K562 (cell line): ENCODE data around the gene NDST1. TPM values are rescaled to one million over a fixed set of nuclear protein-coding genes. Genes with fewer than 3 reads are reported as not detected.

Experiments
- ATAC-seq: fragments of 200-7000 bp; cut with Tn5 transposase; 3 replicates; pipeline ENCODE4 v1.9.1; 2020; ENCODE audit warnings: moderate library complexity
- BruUV-seq: library from RNA; stranded (reverse); fragments of 400-500 nt; replicated peaks from 2 replicates; lab custom pipeline; 2021; lab: Mats Ljungman, UMichigan
- CTCF ChIA-PET: fragments of 300-600 bp; formaldehyde crosslinking; extraction: SDS; loops from one replicate; lab custom pipeline; 2021; ENCODE audit warnings: low intra/inter-chr PET ratio; lab: Yijun Ruan, JAX
- POLR2A ChIA-PET: fragments of 300-600, 350-650 bp; sonication (Branson Sonifier 250); formaldehyde crosslinking; extraction: SDS; loops from one replicate; lab custom pipeline; 2021; ENCODE audit warnings: antibody characterized with exemption, inconsistent platforms; lab: Yijun Ruan, JAX
- DNase-seq, 4 experiments: peaks; one replicate each; pipeline versions ENCODE4 v3.0.0 to v3.0.0-alpha.2; 2011 to 2018; ENCODE audit warnings: low spot score in 3 of 4, mixed read lengths in 3 of 4; ENCODE audit errors: extremely low read depth in 1 of 4
- FAIRE-seq: peaks from 2 replicates; lab custom pipeline; 2011; peaks lifted over from hg19 to GRCh38; lab: Jason Lieb, UNC
- H2AFZ ChIP-seq: 2 replicates; pipeline ENCODE4 v1.6.0; 2011; ENCODE audit warnings: low read depth, low read length, control low read depth, inconsistent platforms
- H3K27ac ChIP-seq: fragments of 200-600 bp; 3 replicates; pipeline ENCODE4 v1.8.0; 2011; ENCODE audit warnings: low read depth, mild to moderate bottlenecking, control low read depth, inconsistent platforms, low read length, moderate library complexity, mixed read lengths; ENCODE audit errors: extremely low read depth
- H3K27me3 ChIP-seq, 2 experiments: fragments of 300-600 bp in 1 of 2; 2 replicates in 1 of 2; 3 replicates in 1 of 2; pipeline versions ENCODE4 v1.6.0 to v1.8.0; 2011; ENCODE audit warnings: inconsistent platforms in 2 of 2, low read length in 2 of 2, mild to moderate bottlenecking in 1 of 2, mixed read lengths in 1 of 2, moderate library complexity in 1 of 2; ENCODE audit not compliant: control insufficient read depth in 2 of 2, insufficient read depth in 2 of 2
- H3K36me3 ChIP-seq: fragments of 300-600 bp; 3 replicates; pipeline ENCODE4 v1.8.0; 2011; ENCODE audit warnings: mild to moderate bottlenecking, low read length, inconsistent platforms; ENCODE audit not compliant: control insufficient read depth, insufficient read depth
- H3K4me1 ChIP-seq, 2 experiments: fragments of 200-600 bp in 1 of 2; replicated peaks in 1 of 2; 2 replicates in 1 of 2; 3 replicates in 1 of 2; pipeline versions ENCODE4 v1.5.1 to v1.8.0; 2011; ENCODE audit warnings: inconsistent platforms in 2 of 2, low read length in 2 of 2, mild to moderate bottlenecking in 1 of 2, mixed read lengths in 1 of 2, moderate library complexity in 1 of 2; ENCODE audit not compliant: control insufficient read depth in 2 of 2, insufficient read depth in 2 of 2
- H3K4me2 ChIP-seq: 2 replicates; pipeline ENCODE4 v1.6.1; 2011; ENCODE audit warnings: low read length, control low read depth, inconsistent platforms, mixed read lengths; ENCODE audit not compliant: insufficient read depth
- H3K4me3 ChIP-seq: fragments of 200-600 bp; sonication (generic), shearing (Covaris generic); 2 replicates; pipeline ENCODE4 v1.5.1; 2016; ENCODE audit warnings: control low read depth, inconsistent platforms
- H3K79me2 ChIP-seq: fragments of 200-600 bp; 3 replicates; pipeline ENCODE4 v1.8.0; 2011; ENCODE audit warnings: low read length, inconsistent platforms; ENCODE audit not compliant: control insufficient read depth, insufficient read depth
- H3K9ac ChIP-seq, 2 experiments: 2 replicates each; pipeline versions ENCODE4 v1.6.0 to v1.6.1; 2011; ENCODE audit warnings: low read depth in 2 of 2, low read length in 2 of 2, control low read depth in 1 of 2, inconsistent platforms in 1 of 2, mild to moderate bottlenecking in 1 of 2, mixed read lengths in 1 of 2; ENCODE audit not compliant: insufficient read depth in 1 of 2
- H3K9me1 ChIP-seq: one replicate; pipeline ENCODE4 v1.6.0; 2011; ENCODE audit warnings: inconsistent platforms, mild to moderate bottlenecking, low read length, moderate library complexity; ENCODE audit not compliant: control insufficient read depth, insufficient read depth
- H3K9me3 ChIP-seq: replicated peaks from 2 replicates; pipeline ENCODE4 v1.5.1; 2011; ENCODE audit warnings: low read depth, low read length, inconsistent platforms; ENCODE audit not compliant: control insufficient read depth, insufficient read depth
- H4K20me1 ChIP-seq: replicated peaks from 2 replicates; pipeline ENCODE4 v1.6.1; 2011; ENCODE audit warnings: low read length, inconsistent platforms, mixed read lengths; ENCODE audit not compliant: control insufficient read depth, insufficient read depth
- CEBPG ChIP-seq, 3 experiments: fragments of 200-800 bp in 1 of 3; sonication (Bioruptor generic) in 1 of 3; sonication (generic) in 1 of 3; formaldehyde crosslinking in 1 of 3; IDR thresholded peaks in 2 of 3; conservative IDR thresholded peaks in 1 of 3; 2 replicates each; pipeline versions ENCODE4 v1.6.1 to v1.8.0; 2016 to 2022; ENCODE audit warnings: missing compliant biosample characterization in 2 of 3, missing genetic modification characterization in 2 of 3, mild to moderate bottlenecking in 1 of 3, missing genetic modification reagents in 1 of 3
- ELF4 ChIP-seq: fragments of 450-650 bp; formaldehyde crosslinking; IDR thresholded peaks from 2 replicates; pipeline ENCODE4 v1.4.0; 2022; ENCODE audit warnings: missing genetic modification characterization
- FOXA1 ChIP-seq: fragments of 450-650 bp; IDR thresholded peaks from 2 replicates; pipeline ENCODE4 v1.6.1; 2016; ENCODE audit warnings: mild to moderate bottlenecking, borderline replicate concordance
- IFI16 ChIP-seq: fragments of 250-450 bp; sonication (Bioruptor Pico); IDR thresholded peaks from 2 replicates; pipeline ENCODE4 v2.1.2; 2022; ENCODE audit warnings: mild to moderate bottlenecking, inconsistent platforms
- MBD2 ChIP-seq: sonication (generic); IDR thresholded peaks from 2 replicates; pipeline ENCODE4 v1.6.1; 2016; ENCODE audit warnings: low read depth, borderline replicate concordance
- RAD21 ChIP-seq, 2 experiments: fragments of 250-450 bp in 1 of 2; fragments of 450-650 bp in 1 of 2; sonication (Bioruptor Pico) in 1 of 2; formaldehyde crosslinking in 1 of 2; IDR thresholded peaks in 1 of 2; conservative IDR thresholded peaks in 1 of 2; 2 replicates each; pipeline versions ENCODE4 v1.4.0 to v1.8.0; 2020 to 2022; ENCODE audit warnings: mild to moderate bottlenecking in 2 of 2, moderate library complexity in 1 of 2
- SFPQ ChIP-seq: fragments of 200-400 bp; formaldehyde crosslinking; IDR thresholded peaks from 2 replicates; pipeline ENCODE4 v1.6.1; 2017; ENCODE audit warnings: mild to moderate bottlenecking, low read depth, low read length, moderate library complexity
- STAT5A ChIP-seq: IDR thresholded peaks from 2 replicates; pipeline ENCODE4 v1.6.1; 2012; ENCODE audit warnings: low read length, inconsistent platforms, borderline replicate concordance
- TCF3 ChIP-seq: sonication (generic); formaldehyde crosslinking; IDR thresholded peaks from 2 replicates; pipeline ENCODE4 v1.4.0; 2020; ENCODE audit warnings: mild to moderate bottlenecking, missing genetic modification reagents
- WGBS: fragments of 100-300 bp; shearing (Covaris generic); methylation state at CpG from one replicate; pipeline ENCODE4 v1.1.6; 2016; ENCODE audit warnings: low coverage, mixed read lengths; ENCODE audit not compliant: insufficient coverage; ENCODE audit errors: missing lambda C conversion rate; 5-methylcytosine and 5-hydroxymethylcytosine counted together
- in situ Hi-C: fragments of 300-500 bp; cut with MboI; formaldehyde crosslinking; loops from 4 replicates; pipeline ENCODE4 v1.15.0; 2018; ENCODE audit warnings: inconsistent platforms, mixed read lengths
- intact Hi-C: fragments of 100-400 bp; cut with micrococcal nuclease; formaldehyde crosslinking; loops from 2 replicates; pipeline ENCODE4 v1.14.2; 2022
- polyA plus RNA-seq, 8 experiments: library from polyadenylated mRNA; depleted of rRNA in 4 of 8; stranded (reverse) in 5 of 8; unstranded in 3 of 8; fragments of >200 nt; fragmentation: Nextera tagmentation in 2 of 8; fragmentation: Illumina TruSeq in 1 of 8; extraction: Ambion mirVana in 2 of 8; extraction: Trizol in 1 of 8; gene quantifications; 2 replicates each; pipeline versions ENCODE4 v1.2.1 to v1.2.3, GENCODE V29; 2011 to 2014; ENCODE audit warnings: inconsistent platforms in 1 of 8, missing spikeins in 1 of 8
- total RNA-seq, 7 experiments: library from RNA; depleted of rRNA in 6 of 7; stranded (reverse); fragments of >200 nt in 6 of 7; fragmentation: Illumina TruSeq in 2 of 7; extraction: Trizol in 2 of 7; gene quantifications; 2 replicates each; pipeline versions ENCODE4 v1.2.1 to v1.2.3, GENCODE V29; 2011 to 2021; ENCODE audit warnings: low replicate concordance in 1 of 7
- TF ChIP-seq, protein P1 (sequence below), 2 experiments: IDR thresholded peaks; 2 replicates each; pipeline ENCODE4 v1.6.1; 2012; ENCODE audit warnings: improper control_type of control experiment in 2 of 2, low read depth in 2 of 2, low read length in 2 of 2, borderline replicate concordance in 1 of 2

Gene NDST1
- total and polyA plus RNA-seq, 9 of the 15 experiments (the other 6 are each of a cell fraction or from before 2014, with no cell fraction given) = 0.38 to 47.9 (median 9.9) TPM

DNA sequence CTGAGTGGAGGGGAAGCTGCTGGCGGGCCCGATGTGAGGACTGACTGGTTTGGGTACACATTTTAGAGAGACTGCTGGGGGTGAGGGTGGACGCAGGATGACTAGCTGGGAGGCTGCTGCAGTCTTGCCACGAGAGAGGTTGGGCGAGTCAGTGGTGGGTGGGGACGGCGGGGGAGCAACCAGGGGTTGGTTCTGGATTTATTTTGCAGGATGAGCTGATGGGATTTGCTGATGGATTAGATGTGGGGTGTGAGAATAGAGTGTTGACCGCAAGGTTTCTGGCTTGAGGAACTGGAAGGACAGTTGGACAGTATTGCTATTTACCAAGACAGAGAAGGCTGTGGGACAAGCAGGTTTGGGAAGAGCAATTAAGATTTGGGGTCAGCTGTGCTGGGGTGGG, 5.8 kb upstream of the NDST1 start:
- no peaks in the 10 kb centered on the region for H3K9me3 ChIP-seq
- no peaks in the 10 kb centered on the region for H3K27me3 ChIP-seq
- intact Hi-C loops (no loop called here), in situ Hi-C loops (no loop called here)
- POLR2A ChIA-PET = interaction anchor here (0.7 to 5.7 kb wide), 4 partner anchors 9 to 23 kb away, joined by 4 to 57 read pairs (median 10); no protein-coding TSS in a partner anchor
- WGBS = 53% methylated on average over 8 of the region's 8 CpGs
- H2AFZ ChIP-seq = no peak overlapping the region
- H3K4me1 ChIP-seq = peaks cover 46 to 69% of the 10 kb centered on the region in 2 experiments
- H3K9ac ChIP-seq = peak overlapping the region in 1 of 2 experiments; percentile 73; a peak in 2 of 4 replicates
- no peak overlapping the region for H3K27ac ChIP-seq
- FAIRE-seq (no peak), DNase-seq (no peak), ATAC-seq (no peak)
- no peak overlapping the region for H3K4me3 ChIP-seq
- CTCF ChIA-PET = no interaction called here
- TF ChIP-seq ELF4 (no peak), MBD2 (no peak), STAT5A (no peak), FOXA1 (no peak)
- BruUV-seq = no TSS peak
- peaks cover 7% of the 10 kb centered on the region; the same call in 2 of the 3 replicates for H3K36me3 ChIP-seq
- peaks cover 80% of the 10 kb centered on the region for H3K79me2 ChIP-seq
- no peak overlapping the region for H3K4me2 ChIP-seq
- peaks cover 63% of the 10 kb centered on the region for H4K20me1 ChIP-seq
- H3K9me1 ChIP-seq = peaks cover 9% of the 10 kb centered on the region

GRCh38 chr5:150502847-150503246, 5.1 kb upstream of the NDST1 start:
- peaks cover 41 to 61% of the 10 kb centered on the region in 2 experiments for H3K4me1 ChIP-seq
- no peak overlapping the region for H3K4me3 ChIP-seq
- BruUV-seq = no TSS peak
- H2AFZ ChIP-seq = no peak overlapping the region
- DNase-seq = no peak
- no peak overlapping the region for H3K27ac ChIP-seq
- no peak overlapping the region for H3K4me2 ChIP-seq
- CTCF ChIA-PET = interaction anchor here (0.6 kb wide), 1 partner anchor 340 kb away, joined by 3 read pairs; no protein-coding TSS in a partner anchor
- no peak for FAIRE-seq
- H3K79me2 ChIP-seq = peaks cover 80% of the 10 kb centered on the region
- ATAC-seq = no peak
- H3K9ac ChIP-seq = no peak overlapping the region
- POLR2A ChIA-PET = interaction anchor here (1.2 to 5.7 kb wide), 3 partner anchors 11 to 22 kb away, joined by 4 to 57 read pairs (median 6); no protein-coding TSS in a partner anchor
- WGBS = 88% methylated on average over 3 of the region's 3 CpGs
- intact Hi-C loops (no loop called here), in situ Hi-C loops (no loop called here)
- H3K9me1 ChIP-seq = peaks cover 3% of the 10 kb centered on the region
- H3K36me3 ChIP-seq = peaks cover 4% of the 10 kb centered on the region; the same call in 2 of the 3 replicates
- peaks cover 63% of the 10 kb centered on the region for H4K20me1 ChIP-seq
- H3K27me3 ChIP-seq = no peaks in the 10 kb centered on the region
- no peaks in the 10 kb centered on the region for H3K9me3 ChIP-seq
- TF ChIP-seq TCF3 (CRISPR knock-in tag) (no peak), RAD21 (CRISPR knock-in tag; conservative IDR thresholded peaks at IDR 0.05 in 1 of 2, IDR thresholded peaks at IDR 0.05 in 1 of 2) (no peak), IFI16 (CRISPR knock-in tag) (no peak), CEBPG (CRISPR knock-in tag; IDR thresholded peaks at IDR 0.05) (no peak), CEBPG (tag; conservative IDR thresholded peaks at IDR 0.05 in 1 of 2, IDR thresholded peaks at IDR 0.05 in 1 of 2) (no peak), SFPQ (no peak)
- TF ChIP-seq, protein P1, sequence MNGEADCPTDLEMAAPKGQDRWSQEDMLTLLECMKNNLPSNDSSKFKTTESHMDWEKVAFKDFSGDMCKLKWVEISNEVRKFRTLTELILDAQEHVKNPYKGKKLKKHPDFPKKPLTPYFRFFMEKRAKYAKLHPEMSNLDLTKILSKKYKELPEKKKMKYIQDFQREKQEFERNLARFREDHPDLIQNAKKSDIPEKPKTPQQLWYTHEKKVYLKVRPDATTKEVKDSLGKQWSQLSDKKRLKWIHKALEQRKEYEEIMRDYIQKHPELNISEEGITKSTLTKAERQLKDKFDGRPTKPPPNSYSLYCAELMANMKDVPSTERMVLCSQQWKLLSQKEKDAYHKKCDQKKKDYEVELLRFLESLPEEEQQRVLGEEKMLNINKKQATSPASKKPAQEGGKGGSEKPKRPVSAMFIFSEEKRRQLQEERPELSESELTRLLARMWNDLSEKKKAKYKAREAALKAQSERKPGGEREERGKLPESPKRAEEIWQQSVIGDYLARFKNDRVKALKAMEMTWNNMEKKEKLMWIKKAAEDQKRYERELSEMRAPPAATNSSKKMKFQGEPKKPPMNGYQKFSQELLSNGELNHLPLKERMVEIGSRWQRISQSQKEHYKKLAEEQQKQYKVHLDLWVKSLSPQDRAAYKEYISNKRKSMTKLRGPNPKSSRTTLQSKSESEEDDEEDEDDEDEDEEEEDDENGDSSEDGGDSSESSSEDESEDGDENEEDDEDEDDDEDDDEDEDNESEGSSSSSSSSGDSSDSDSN (IDR thresholded peaks at IDR 0.05; ENCODE audit: borderline replicate concordance in 1 of 2, low read depth in 2 of 2, low read length in 2 of 2) = no peak
